GM12865 (cell line): ENCODE data around the gene VPS4A.

Source experiments
- DNase-seq: peaks from one replicate; pipeline ENCODE4 v3.0.0; 2010; ENCODE audit warnings: low read depth
- H3K4me3 ChIP-seq: 2 replicates; pipeline ENCODE4 v1.5.1; 2011; ENCODE audit warnings: mild to moderate bottlenecking, low read depth, low read length, control low read depth
- CTCF ChIP-seq: IDR thresholded peaks from 2 replicates; pipeline ENCODE4 v1.5.1; 2011; ENCODE audit warnings: low read length, control low read depth, low read depth, inconsistent platforms; ENCODE audit not compliant: insufficient read depth; ENCODE audit errors: missing control alignments

The VPS4A gene

GRCh38 chr16:69338557-69339288, 27.6 kb downstream of the VPS4A start:
- no peak for DNase-seq
- no peak for TF ChIP-seq CTCF
- H3K4me3 ChIP-seq = peak overlapping the region; percentile 84

GRCh38 chr16:69339289-69340094, 28.3 kb downstream of the VPS4A start, which contains the start of the genes COG8 and NIP7:
Gene COG8, minus strand, starts transcription at chr16:69339564. Its CDS starts 12 bp downstream, at chr16:69339552.
Gene NIP7, plus strand, starts transcription at chr16:69339772. Its CDS starts 58 bp downstream, at chr16:69339830.
- peak; percentile 99 for DNase-seq
- TF ChIP-seq CTCF = peak; percentile 80
- peak within 1 kb of the TSS; percentile 84 for H3K4me3 ChIP-seq

- DNase-seq = no peak
- no peak for TF ChIP-seq CTCF
- peak overlapping the region; percentile 84 for H3K4me3 ChIP-seq
Measured at GRCh38 chr16:69340095-69340644, 29.0 kb downstream of the VPS4A start.

- no peak for TF ChIP-seq CTCF
- DNase-seq = no peak
- H3K4me3 ChIP-seq = no peak overlapping the region
Measured at GRCh38 chr16:69344171-69344570, 33.0 kb downstream of the VPS4A start.

- H3K4me3 ChIP-seq = no peak overlapping the region
- TF ChIP-seq CTCF = no peak
- no peak for DNase-seq
Measured at GRCh38 chr16:69345923-69346322, 34.8 kb downstream of the VPS4A start.

GRCh38 chr16:69346683-69347082, 35.5 kb downstream of the VPS4A start:
- TF ChIP-seq CTCF = no peak
- no peak overlapping the region for H3K4me3 ChIP-seq
- DNase-seq = no peak
